ENCODE measurements around the gene FAM120B.

Gene FAM120B

DNA sequence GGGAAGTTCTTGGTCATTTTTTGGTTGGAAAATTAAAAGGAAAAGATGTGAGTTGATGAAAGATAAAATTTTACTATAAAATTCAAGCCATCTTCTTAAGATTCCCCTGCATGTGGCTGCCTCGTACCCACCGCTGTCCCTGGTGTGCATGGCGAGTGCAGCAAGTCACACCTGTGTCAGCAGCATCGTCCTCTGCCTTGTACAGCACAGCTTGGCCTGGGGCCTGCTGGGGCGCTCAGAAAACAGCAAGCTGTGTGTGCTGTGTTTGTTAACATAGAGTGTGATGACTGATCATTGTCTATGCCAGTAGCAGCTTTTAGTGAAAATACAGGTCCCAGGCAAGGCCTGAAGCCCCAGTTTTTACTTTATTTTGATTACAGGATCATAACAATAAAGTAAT is 56.7 kb downstream of the FAM120B start (continued):
- no peak for TF ChIP-seq TSHZ2 (CRISPR knock-in tag; IDR thresholded peaks at IDR 0.05)

- TF ChIP-seq CSRNP3 (CRISPR knock-in tag; IDR thresholded peaks at IDR 0.05) (no peak), ESRRG (CRISPR knock-in tag; IDR thresholded peaks at IDR 0.05) (no peak), PPARA (CRISPR knock-in tag; IDR thresholded peaks at IDR 0.05; ENCODE audit: borderline replicate concordance) (no peak), CSDC2 (CRISPR knock-in tag; IDR thresholded peaks at IDR 0.05) (no peak), TOX (CRISPR knock-in tag; IDR thresholded peaks at IDR 0.05; ENCODE audit: borderline replicate concordance) (no peak), ZC3H10 (CRISPR knock-in tag; IDR thresholded peaks at IDR 0.05) (no peak)
Observed at GRCh38 chr6:170365121-170365520, 58.6 kb downstream of the FAM120B start.

DNA sequence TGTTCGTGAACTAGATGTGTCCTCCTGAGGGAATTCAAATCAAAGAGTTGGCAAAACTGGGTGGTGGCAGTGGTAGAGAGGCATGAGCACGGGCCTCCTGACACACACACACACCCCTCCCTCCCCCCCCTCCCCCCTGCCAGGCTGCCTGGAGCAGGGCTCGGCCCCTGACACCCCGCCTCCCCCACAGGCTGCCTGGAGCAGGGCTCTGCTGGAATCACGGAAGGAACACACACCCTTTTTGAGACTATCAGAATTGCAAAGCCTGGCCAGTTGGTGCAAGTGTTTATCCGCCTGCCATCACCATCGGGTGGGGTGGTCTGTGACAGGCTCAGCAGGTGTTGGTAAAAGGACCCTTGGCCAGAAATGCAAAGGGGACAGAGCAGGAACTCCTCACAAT is 59.0 kb downstream of the FAM120B start:
- TF ChIP-seq CSDC2 (CRISPR knock-in tag; IDR thresholded peaks at IDR 0.05) (no peak), TSHZ2 (CRISPR knock-in tag; IDR thresholded peaks at IDR 0.05) (no peak), GLIS3 (CRISPR knock-in tag; IDR thresholded peaks at IDR 0.05) (no peak), TCF4 (CRISPR knock-in tag; IDR thresholded peaks at IDR 0.05; ENCODE audit: borderline replicate concordance) (no peak), BACH2 (CRISPR knock-in tag; IDR thresholded peaks at IDR 0.05; ENCODE audit: borderline replicate concordance) (no peak), PPARA (CRISPR knock-in tag; IDR thresholded peaks at IDR 0.05; ENCODE audit: borderline replicate concordance) (no peak), RARB (CRISPR knock-in tag; IDR thresholded peaks at IDR 0.05) (no peak), SNAI2 (CRISPR knock-in tag; IDR thresholded peaks at IDR 0.05) (no peak), ZNF8 (CRISPR knock-in tag; IDR thresholded peaks at IDR 0.05) (no peak), ZNF70 (CRISPR knock-in tag; IDR thresholded peaks at IDR 0.05) (no peak), TOX (CRISPR knock-in tag; IDR thresholded peaks at IDR 0.05; ENCODE audit: borderline replicate concordance) (no peak), PATZ1 (CRISPR knock-in tag; IDR thresholded peaks at IDR 0.05; ENCODE audit: borderline replicate concordance) (no peak), CSRNP3 (CRISPR knock-in tag; IDR thresholded peaks at IDR 0.05) (no peak), ZFP3 (CRISPR knock-in tag; IDR thresholded peaks at IDR 0.05) (no peak)
- TF ChIP-seq, protein P1, sequence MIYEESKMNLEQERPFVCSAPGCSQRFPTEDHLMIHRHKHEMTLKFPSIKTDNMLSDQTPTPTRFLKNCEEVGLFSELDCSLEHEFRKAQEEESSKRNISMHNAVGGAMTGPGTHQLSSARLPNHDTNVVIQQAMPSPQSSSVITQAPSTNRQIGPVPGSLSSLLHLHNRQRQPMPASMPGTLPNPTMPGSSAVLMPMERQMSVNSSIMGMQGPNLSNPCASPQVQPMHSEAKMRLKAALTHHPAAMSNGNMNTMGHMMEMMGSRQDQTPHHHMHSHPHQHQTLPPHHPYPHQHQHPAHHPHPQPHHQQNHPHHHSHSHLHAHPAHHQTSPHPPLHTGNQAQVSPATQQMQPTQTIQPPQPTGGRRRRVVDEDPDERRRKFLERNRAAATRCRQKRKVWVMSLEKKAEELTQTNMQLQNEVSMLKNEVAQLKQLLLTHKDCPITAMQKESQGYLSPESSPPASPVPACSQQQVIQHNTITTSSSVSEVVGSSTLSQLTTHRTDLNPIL (CRISPR knock-in tag; IDR thresholded peaks at IDR 0.05; ENCODE audit: low read depth): no peak
- TF ChIP-seq, protein P2, sequence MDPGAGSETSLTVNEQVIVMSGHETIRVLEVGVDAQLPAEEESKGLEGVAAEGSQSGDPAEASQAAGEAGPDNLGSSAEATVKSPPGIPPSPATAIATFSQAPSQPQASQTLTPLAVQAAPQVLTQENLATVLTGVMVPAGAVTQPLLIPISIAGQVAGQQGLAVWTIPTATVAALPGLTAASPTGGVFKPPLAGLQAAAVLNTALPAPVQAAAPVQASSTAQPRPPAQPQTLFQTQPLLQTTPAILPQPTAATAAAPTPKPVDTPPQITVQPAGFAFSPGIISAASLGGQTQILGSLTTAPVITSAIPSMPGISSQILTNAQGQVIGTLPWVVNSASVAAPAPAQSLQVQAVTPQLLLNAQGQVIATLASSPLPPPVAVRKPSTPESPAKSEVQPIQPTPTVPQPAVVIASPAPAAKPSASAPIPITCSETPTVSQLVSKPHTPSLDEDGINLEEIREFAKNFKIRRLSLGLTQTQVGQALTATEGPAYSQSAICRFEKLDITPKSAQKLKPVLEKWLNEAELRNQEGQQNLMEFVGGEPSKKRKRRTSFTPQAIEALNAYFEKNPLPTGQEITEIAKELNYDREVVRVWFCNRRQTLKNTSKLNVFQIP (CRISPR knock-in tag; IDR thresholded peaks at IDR 0.05; ENCODE audit: borderline replicate concordance, low read depth): no peak
- ATAC-seq: no peak

More at GRCh38 chr6:170365121-170365520, 58.6 kb downstream of the FAM120B start:
- no peak for ATAC-seq
